GM19240 (cell line): ENCODE data around the gene CYP26B1.
"Not testable (repeated sequence)": the region's sequence is repeated elsewhere in the genome, so short reads cannot be mapped to it uniquely, and the experiment has no call there.

Source experiments
- DNase-seq: peaks from one replicate; pipeline ENCODE4 v3.0.0; 2011; ENCODE audit warnings: low spot score; ENCODE audit not compliant: insufficient read length

The CYP26B1 gene

DNA sequence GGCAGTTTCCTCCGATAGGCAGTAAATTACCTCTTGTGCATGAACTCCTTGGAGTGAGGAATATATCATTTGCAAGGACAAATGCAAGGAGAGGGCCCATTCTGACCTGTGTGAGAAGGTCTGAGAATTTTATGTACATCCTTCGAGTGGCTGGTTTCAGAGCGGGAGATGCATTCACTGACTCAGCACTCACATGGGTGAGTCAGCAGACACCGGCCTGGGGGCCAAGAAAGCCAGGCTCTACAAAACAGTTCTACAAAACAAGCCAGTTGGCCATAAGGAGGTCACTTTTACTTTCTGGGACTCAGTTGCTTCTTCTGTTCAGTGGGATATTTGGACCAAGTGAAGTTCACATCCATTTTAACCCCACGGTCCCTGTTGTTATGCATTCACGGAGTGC lies 35.3 kb downstream of the CYP26B1 start:
- no peak for DNase-seq

DNA sequence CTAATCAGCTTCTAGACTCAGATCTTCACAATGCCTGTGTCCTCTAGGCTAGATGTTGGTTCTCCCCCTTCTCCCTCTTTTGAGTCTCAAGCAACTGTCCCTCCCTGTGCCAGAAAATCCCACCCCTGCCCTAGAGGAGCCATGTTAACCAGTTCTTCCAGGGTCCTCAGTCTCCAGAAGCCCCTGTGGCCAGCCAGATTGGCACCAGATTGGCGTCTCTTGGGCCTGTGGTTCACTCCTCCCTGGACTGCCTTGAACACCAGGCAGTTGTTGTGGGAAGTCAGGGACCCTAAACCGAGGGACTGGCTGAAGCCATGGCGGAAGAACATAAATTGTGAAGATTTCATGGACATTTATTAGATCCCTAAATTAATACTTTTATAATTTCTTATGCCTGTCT lies 36.6 kb downstream of the CYP26B1 start:
- DNase-seq: no peak

GRCh38 chr2:72109904-72110303 lies 37.8 kb downstream of the CYP26B1 start:
- DNase-seq: no peak

DNA sequence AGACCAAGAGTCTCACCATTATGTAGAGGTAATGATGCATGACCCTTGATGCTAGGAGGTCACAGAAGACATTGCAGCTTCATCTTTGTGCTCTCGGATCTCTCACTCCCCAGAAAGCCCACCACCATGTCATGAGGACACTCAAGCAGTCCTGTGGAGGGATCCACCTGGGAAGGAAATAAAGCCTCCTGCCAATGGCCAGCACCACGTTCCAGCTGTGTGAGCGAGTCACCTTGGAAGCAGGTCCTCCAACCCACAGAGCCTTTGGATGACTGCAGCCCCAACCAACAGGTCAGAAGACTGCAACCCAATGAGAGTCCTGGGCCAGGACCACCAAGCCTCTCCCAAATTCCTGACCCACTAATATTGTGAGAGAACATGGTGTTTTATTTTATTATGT lies 38.4 kb downstream of the CYP26B1 start:
- no peak for DNase-seq

DNA sequence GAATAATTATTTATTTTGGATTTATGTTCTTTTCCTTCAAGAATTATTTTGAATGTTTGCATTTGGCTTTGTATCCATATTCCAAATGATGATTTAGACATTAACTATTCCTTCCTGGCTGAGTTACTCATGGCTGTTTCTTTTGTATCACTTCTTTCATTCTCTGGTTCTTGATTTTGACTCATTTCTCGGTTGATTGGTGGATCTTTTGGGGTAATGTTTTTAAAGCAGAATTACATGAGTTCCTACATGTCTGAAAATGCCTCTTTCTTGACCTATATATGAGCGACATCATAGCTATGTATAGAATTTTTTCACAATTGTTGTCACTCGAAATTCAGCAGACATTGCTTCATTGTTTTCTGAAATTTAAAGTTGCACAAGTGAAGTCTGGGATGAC lies 39.5 kb downstream of the CYP26B1 start:
- DNase-seq: no peak

DNA sequence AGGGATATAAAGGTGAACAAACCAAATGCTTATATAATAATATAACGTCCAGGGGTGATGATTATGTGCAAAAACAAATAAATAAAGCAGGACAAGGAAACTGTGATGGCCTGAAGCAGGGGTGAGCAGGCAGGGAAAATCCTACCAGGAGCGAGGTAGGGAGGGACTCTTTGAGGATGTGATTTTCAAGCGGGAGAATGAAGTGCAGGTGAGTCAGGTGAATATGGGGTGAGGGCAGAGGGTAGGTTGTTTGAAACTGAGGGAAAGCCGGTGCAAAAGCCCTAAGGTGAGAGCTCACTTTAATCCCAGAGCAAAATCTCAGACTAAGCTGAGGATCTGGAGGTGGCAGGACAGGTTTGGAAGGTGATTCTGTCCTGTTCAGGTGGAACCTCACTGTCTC lies 40.7 kb downstream of the CYP26B1 start:
- DNase-seq: no peak

DNA sequence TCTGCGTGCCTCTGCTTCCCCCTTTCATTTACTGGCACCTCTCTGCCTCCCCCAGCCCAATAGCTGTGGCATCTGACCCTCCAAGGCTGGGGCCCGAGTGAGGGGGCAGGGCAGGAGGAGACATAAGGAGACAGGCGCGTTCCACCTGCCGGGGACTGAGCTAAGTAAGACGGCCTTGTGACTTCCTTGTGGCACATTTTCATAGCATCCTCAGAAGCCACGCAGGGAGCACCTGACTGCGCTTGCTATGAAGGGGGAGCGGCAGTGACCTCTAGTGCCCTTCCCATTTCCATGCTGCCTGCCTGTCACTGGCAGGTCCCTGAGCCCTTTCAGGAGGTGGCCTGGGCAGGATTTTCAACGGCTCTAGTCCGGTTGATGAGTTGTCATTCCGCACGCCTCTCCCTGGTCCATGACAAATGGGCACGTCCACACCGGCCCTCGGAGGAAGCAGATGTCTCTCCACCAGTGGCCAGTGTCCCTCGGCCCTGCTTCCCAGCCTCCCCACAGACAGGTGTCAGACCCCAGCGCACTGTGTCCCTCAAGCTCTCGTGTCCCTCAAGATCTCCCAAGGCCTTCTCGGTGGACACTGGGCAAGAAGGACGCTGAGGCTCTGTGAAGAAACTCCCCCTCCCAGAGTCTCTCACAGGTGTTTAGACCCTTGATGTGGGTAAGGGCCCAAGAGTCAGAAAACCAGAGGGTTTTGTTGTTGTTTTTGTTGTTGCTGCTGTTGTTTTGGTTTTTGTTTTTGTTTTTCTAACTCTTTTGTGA lies 42.7 kb downstream of the CYP26B1 start:
- DNase-seq: no peak

DNA sequence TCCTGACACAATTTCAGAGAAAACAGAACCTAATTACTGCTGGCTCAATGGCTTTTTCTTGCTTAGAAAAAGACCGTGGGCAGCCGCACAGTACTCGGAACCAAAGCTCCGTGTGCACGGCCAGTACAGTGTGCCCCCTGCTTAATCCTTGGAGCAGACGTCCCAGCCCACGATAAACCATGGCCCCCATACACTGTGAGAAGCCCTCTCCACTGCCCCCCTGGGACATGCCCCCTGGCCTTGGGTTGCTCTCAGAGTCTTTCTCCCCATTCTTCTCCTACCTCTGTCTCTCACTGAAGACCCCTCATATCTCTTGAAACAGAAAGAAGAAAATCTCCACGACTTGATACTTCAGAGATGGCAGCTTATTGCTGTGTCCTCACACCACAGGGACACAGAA lies 44.0 kb downstream of the CYP26B1 start:
- DNase-seq: no peak

GRCh38 chr2:72103161-72103560 lies 44.5 kb downstream of the CYP26B1 start:
- no peak for DNase-seq

DNA sequence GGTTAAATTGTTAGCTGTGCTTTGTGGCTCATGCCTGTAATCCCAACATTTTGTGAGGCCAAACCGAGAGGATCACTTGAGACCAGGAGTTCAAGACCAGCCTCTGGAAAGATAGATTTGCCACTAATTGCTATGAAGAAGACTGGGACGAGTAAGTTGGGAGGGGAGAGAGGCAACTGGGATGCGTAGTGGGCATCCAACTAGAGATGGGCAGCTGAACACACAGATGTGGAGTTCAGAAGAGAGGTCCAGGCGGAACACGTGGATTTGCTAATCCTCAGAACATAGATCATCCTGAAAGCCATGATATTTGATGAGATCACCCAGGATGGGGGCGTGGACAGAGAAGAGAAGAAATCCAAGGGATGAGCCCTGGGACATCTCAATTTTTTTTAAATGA lies 48.7 kb downstream of the CYP26B1 start:
- DNase-seq: no peak

DNA sequence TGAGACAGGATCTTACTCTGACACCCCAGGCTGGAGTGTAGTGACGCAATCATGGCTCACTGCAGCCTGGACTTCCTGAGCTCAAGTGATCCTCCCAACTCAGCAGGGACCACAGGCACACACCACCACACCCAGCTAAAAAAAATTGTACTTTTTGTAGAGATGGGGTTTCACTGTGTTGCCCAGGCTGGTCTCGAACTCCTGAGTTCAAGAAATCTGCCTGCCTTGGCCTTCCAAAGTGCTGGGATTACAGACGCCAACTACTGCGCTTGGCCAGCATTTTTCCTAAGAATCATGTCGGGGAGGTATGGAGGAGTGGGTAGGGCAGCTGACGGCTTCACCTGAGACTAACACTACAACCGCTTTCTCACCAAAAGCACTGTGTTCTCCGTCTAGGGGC lies 50.4 kb downstream of the CYP26B1 start:
- DNase-seq: no peak

DNA sequence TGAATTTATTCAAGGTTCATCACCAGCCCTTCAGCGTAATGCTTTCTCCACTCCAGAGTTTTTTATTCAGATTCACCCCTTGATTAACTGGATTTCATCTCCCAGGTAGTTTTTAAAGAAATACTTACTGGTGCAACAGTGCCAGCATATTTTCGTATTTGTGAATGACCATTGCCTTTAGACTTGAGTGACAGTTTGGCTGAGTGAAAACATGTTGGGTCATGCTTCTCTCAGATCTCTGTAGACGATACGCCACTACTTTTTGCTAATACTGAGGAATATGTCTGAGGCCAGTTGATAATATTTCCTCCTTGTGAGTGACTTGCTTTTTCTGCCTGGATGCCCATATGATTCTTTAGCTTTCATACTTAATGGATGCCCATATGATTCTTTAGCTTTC lies 51.5 kb downstream of the CYP26B1 start:
- DNase-seq: no peak

- DNase-seq: no peak
Observed at GRCh38 chr2:72095364-72095763, 52.3 kb downstream of the CYP26B1 start.

DNA sequence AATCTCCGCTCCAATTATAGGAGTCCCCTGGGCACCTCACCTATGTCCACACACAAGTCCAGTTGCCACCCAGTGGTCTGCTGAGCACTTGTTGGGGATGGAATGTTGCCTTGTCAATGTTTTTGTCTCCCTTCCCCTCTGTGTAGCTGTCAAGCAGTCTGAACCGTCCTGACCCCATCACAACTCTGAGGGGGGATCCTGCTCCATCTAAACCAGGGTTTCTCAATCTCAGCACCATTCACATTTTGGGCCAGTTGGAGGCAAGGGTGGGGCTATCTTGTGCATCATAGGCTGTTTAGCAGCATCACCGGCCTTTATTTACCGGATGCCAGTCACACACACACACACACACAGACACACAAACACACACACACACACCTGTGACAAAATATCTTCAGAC lies 53.0 kb downstream of the CYP26B1 start:
- no peak for DNase-seq

GRCh38 chr2:72092111-72092510 lies 55.6 kb downstream of the CYP26B1 start:
- no peak for DNase-seq

DNA sequence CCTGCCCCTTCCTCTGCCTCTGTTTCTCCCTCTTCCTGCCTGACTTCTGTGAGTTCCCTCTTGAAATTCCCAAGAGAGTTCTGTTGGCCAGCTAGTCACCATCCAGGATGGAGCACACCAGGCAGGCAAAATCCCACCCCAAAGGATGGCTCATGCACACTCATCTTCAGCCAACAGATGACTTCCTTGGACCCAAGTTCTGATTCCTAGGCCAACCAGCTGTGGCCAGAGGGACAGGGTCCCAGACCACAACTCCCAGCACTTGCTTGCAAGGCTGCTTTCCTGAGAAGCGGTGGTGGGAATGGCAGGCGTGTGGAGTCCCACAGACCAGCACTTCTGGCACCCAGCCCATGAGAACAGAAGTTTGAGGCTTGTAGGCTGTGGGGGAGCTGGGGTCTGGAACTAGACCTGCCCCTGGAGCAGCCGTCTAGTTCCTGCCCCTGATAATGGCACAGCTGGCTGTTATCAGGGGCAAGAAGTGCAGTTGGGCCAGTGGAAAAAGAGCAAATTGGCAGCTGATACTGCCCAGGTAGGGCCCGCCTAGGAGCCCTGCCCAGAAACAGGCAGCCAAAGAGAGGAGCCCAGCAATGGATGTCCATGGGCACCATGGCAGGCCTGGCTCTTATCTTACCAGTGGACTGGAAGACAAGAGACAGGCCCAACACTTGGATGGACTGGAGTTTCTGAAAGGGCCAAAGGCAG lies 56.7 kb downstream of the CYP26B1 start:
- DNase-seq: no peak

DNA sequence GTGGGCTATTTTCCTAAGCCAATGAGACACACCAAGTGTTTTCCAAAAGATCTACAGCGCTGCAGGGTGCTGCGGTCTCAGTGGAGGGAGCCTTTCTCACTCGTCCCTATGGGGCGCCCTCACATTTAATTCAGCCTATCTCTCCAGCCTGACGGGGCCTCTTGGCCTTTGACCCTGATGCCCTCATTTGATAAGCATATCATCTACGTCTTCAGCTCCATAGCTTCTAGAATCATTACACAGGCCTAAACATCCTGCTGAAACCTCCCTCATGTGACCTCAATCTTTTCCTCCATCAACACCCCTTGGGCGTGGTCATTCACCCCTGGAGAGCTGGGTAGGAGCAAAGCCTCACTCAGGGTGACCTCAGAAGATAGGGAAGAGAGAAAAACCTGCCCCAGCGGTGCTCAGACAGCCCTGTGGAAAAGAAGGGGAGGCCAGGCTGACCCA lies 57.4 kb downstream of the CYP26B1 start:
- no peak for DNase-seq

- no peak for DNase-seq
Observed at GRCh38 chr2:72089537-72089936, 58.1 kb downstream of the CYP26B1 start.

DNA sequence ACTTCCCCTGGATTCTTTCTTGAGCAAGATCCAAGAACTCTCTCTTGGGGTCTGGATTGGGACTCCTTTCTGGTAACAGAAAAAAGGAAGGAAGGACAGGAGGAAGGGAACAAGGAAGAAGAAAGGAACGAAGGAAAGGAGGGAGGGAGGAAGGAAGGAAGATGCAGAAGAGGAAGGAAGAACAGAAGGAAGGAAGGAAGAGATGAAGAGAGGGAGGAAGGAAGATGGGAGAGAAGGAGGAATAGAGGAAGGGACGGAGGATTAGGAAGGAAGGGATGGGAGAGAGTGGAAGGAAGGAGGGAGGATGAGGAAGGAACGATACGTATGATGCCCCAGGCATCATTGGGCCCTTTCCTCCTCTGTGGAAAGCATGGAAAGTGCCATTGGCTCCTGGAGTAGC lies 58.6 kb downstream of the CYP26B1 start:
- no peak for DNase-seq

DNA sequence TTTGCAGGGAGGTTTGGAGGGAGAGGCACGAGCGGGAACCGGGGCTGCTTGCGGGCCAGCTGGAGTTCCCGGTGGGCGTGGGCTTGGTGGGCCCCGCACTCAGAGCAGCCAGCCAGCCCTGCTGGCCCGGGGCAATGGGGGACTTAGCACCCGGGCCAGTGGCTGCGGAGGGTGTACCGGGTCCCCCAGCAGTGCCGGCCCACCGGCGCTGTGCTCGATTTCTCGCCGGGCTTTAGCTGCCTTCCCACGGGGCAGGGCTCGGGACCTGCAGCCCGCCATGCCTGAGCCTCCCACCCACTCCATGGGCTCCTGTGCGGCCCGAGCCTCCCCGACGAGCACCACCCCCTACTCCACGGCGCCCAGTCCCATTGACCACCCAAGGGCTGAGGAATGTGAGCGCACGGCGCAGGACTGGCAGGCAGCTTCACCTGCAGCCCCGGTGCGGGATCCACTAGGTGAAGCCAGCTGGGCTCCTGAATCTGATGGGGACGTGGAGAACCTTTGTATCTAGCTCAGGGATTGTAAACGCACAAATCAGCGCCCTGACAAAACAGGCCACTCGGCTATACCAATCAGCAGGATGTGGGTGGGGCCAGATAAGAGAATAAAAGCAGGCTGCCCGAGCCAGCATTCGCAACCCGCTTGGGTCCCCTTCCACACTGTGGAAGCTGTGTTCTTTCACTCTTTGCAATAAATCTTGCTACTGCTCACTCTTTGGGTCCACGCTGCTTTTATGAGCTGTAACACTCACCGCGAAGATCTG lies 60.6 kb downstream of the CYP26B1 start:
- DNase-seq: not testable (repeated sequence)

DNA sequence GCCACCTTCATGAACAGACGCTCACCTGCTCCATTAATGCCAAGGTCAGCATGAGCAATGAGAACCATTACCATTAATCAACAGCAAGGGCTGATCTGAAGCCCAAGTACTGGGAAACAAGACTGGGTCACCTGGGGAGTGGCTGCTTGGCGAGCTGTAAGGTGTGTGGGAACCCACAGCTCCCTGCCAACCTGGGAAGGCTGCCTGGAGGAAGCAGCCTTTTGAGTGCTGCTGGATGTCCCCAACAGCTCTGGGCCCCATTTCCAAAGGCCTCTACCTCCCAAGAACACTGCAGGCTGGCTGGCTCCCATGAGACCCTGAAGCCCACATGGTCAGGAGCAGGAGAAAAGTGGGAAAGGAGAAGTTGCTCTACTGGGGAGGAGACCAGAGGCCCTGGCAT lies 62.1 kb downstream of the CYP26B1 start:
- no peak for DNase-seq

DNA sequence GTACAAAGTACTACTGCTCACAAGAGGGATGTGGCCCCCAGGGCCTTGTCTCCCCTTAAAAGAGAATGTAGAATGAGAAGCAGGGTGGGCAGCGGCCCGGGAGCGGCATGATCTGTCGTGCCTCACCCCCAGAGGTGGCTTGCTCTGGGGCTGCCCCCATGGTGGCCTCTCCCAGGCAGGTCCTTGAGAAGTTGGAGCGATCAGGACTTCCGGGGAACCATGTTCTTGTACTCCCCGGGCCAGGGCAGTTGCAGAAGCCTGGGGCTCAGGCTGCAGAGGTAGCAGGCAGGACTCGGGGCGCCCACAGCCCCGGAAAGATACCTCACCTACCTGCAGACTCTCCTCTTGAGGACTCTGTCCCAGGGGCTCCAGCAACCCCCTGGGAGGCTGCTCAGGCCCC lies 62.6 kb downstream of the CYP26B1 start:
- DNase-seq: no peak
